ENCODE measurements around the gene EPS8.
A peak's percentile ranks its signal among the peaks of the same experiment; 100 is the strongest.

EPS8 gene

GRCh38 chr12:15786772-15787171, 2.4 kb downstream of the EPS8 start:
- Histone ChIP-seq H3K27me3 (no peaks in the 10 kb centered on the region), H3K27ac (peak overlapping the region; percentile 87 to 89), H3K4me3 (peak overlapping the region; percentile 75 to 92), H3K4me1 (peaks cover 0 to 48% (median 12%) of the 10 kb centered on the region in 4 donors), H3K9me3 (no peaks in the 10 kb centered on the region), H3K36me3 (peaks cover 0 to 5% (median 0%) of the 10 kb centered on the region in 3 donors)
- DNase-seq: no peak
- TF ChIP-seq CTCF (IDR thresholded peaks at IDR 0.05): no peak
- intact Hi-C loops (cut with DNase I; ENCODE audit: low total_unique reads): loop anchor here (10.0 kb wide), 2 partner anchors 162 to 192 kb away; no protein-coding TSS in a partner anchor

GRCh38 chr12:15783288-15783687, 5.9 kb downstream of the EPS8 start:
- H3K27me3 ChIP-seq: no peaks in the 10 kb centered on the region
- peaks cover 0 to 5% (median 0%) of the 10 kb centered on the region in 3 donors for H3K36me3 ChIP-seq
- no peak overlapping the region for H3K27ac ChIP-seq
- intact Hi-C loops (cut with DNase I; ENCODE audit: low total_unique reads): loop anchor here (10.0 kb wide), 2 partner anchors 158 to 188 kb away; no protein-coding TSS in a partner anchor
- H3K9me3 ChIP-seq: no peaks in the 10 kb centered on the region
- H3K4me1 ChIP-seq: peaks cover 0 to 76% (median 23%) of the 10 kb centered on the region in 4 donors
- H3K4me3 ChIP-seq: no peak overlapping the region
- TF ChIP-seq CTCF (IDR thresholded peaks at IDR 0.05): no peak
- no peak for DNase-seq

GRCh38 chr12:15782667-15783066, 6.5 kb downstream of the EPS8 start:
- Histone ChIP-seq H3K9me3 (no peaks in the 10 kb centered on the region), H3K4me1 (peaks cover 0 to 83% (median 25%) of the 10 kb centered on the region in 4 donors), H3K36me3 (peaks cover 0 to 5% (median 0%) of the 10 kb centered on the region in 3 donors), H3K4me3 (no peak overlapping the region), H3K27ac (no peak overlapping the region), H3K27me3 (no peaks in the 10 kb centered on the region)
- no peak for DNase-seq
- TF ChIP-seq CTCF (IDR thresholded peaks at IDR 0.05): no peak
- intact Hi-C loops (cut with DNase I; ENCODE audit: low total_unique reads): loop anchor here (10.0 kb wide), 2 partner anchors 158 to 188 kb away; no protein-coding TSS in a partner anchor

- DNase-seq: no peak
- H3K36me3 ChIP-seq: peaks cover 0 to 5% (median 0%) of the 10 kb centered on the region in 3 donors
- no peak overlapping the region for H3K4me3 ChIP-seq
- no peak for TF ChIP-seq CTCF (IDR thresholded peaks at IDR 0.05)
- peaks cover 0 to 98% (median 24%) of the 10 kb centered on the region in 4 donors for H3K4me1 ChIP-seq
- H3K27ac ChIP-seq: no peak overlapping the region
- H3K27me3 ChIP-seq: no peaks in the 10 kb centered on the region
- H3K9me3 ChIP-seq: no peaks in the 10 kb centered on the region
- intact Hi-C loops (cut with DNase I; ENCODE audit: low total_unique reads): loop anchor here (10.0 kb wide), 2 partner anchors 155 to 185 kb away; no protein-coding TSS in a partner anchor
Measured at GRCh38 chr12:15779925-15780324, 9.3 kb downstream of the EPS8 start.

GRCh38 chr12:15778126-15778525, 11.1 kb downstream of the EPS8 start:
- H3K36me3 ChIP-seq: peaks cover 0 to 5% (median 0%) of the 10 kb centered on the region in 3 donors
- no peaks in the 10 kb centered on the region for H3K9me3 ChIP-seq
- no peak overlapping the region for H3K27ac ChIP-seq
- H3K4me3 ChIP-seq: no peak overlapping the region
- H3K4me1 ChIP-seq: peaks cover 0 to 97% (median 23%) of the 10 kb centered on the region in 4 donors
- intact Hi-C loops (cut with DNase I; ENCODE audit: low total_unique reads): no loop called here
- H3K27me3 ChIP-seq: no peaks in the 10 kb centered on the region
- no peak for TF ChIP-seq CTCF (IDR thresholded peaks at IDR 0.05)
- DNase-seq: no peak
